DOHH2 (cell line): ENCODE results near the gene KRTAP10-1.

Experiments
- H3F3A ChIP-seq: fragments of 200-600 bp; sonication (generic), shearing (Covaris generic); 2 replicates; pipeline ENCODE4 v1.6.0; 2016; ENCODE audit warnings: antibody characterized with exemption, mild to moderate bottlenecking; ENCODE audit not compliant: control insufficient read depth, insufficient read depth
- H3K27ac ChIP-seq: fragments of 200-600 bp; sonication (generic); 2 replicates; pipeline ENCODE4 v1.5.1; 2014; ENCODE audit warnings: low read depth, mild to moderate bottlenecking, low read length, moderate library complexity
- H3K27me3 ChIP-seq: fragments of 200-600 bp; sonication (generic); 2 replicates; pipeline ENCODE4 v1.6.1; 2014; ENCODE audit warnings: mild to moderate bottlenecking, low read length, mixed read lengths; ENCODE audit not compliant: control insufficient read depth
- H3K36me3 ChIP-seq: fragments of 200-600 bp; sonication (generic); 2 replicates; pipeline ENCODE4 v1.6.1; 2014; ENCODE audit warnings: mild to moderate bottlenecking, low read length, moderate library complexity, mixed read lengths; ENCODE audit not compliant: control insufficient read depth
- H3K4me1 ChIP-seq: fragments of 200-600 bp; sonication (generic); 2 replicates; pipeline ENCODE4 v1.6.1; 2014; ENCODE audit warnings: mild to moderate bottlenecking, low read length, mixed read lengths; ENCODE audit not compliant: control insufficient read depth
- H3K4me2 ChIP-seq: fragments of 200-600 bp; sonication (generic); 2 replicates; pipeline ENCODE4 v1.6.0; 2014; ENCODE audit warnings: mild to moderate bottlenecking, low read length, moderate library complexity
- H3K4me3 ChIP-seq: fragments of 200-600 bp; sonication (generic); 2 replicates; pipeline ENCODE4 v1.5.1; 2014; ENCODE audit warnings: mild to moderate bottlenecking, low read length, mixed read lengths
- H3K79me2 ChIP-seq: fragments of 200-600 bp; sonication (generic); 2 replicates; pipeline ENCODE4 v1.6.1; 2014; ENCODE audit warnings: mild to moderate bottlenecking, low read length, mixed read lengths; ENCODE audit not compliant: control insufficient read depth
- H3K9me2 ChIP-seq: fragments of 200-600 bp; sonication (generic); replicated peaks from 2 replicates; pipeline ENCODE4 v1.6.1; 2014; ENCODE audit warnings: mild to moderate bottlenecking, low read length, mixed read lengths; ENCODE audit not compliant: control insufficient read depth
- H3K9me3 ChIP-seq: fragments of 200-600 bp; sonication (generic); 2 replicates; pipeline ENCODE4 v1.6.1; 2014; ENCODE audit warnings: antibody characterized with exemption, low read length, mixed read lengths; ENCODE audit not compliant: control insufficient read depth, insufficient read depth
- H4K20me1 ChIP-seq: fragments of 200-600 bp; sonication (generic); 2 replicates; pipeline ENCODE4 v1.6.0; 2014; ENCODE audit warnings: low read depth, mild to moderate bottlenecking, antibody characterized with exemption, low read length, moderate library complexity; ENCODE audit not compliant: control insufficient read depth, insufficient read depth
- CTCF ChIP-seq: fragments of 200-600 bp; sonication (generic); IDR thresholded peaks from one replicate; pipeline ENCODE4 v1.5.1; 2014; ENCODE audit warnings: antibody characterized with exemption, mild to moderate bottlenecking, low read depth, low read length; ENCODE audit not compliant: poor library complexity, severe bottlenecking
- EZH2phosphoT487 ChIP-seq: fragments of 200-600 bp; sonication (generic); IDR thresholded peaks from 2 replicates; pipeline ENCODE4 v1.6.1; 2017; ENCODE audit warnings: borderline replicate concordance, mild to moderate bottlenecking, antibody characterized with exemption, low read length, moderate library complexity, mixed read lengths

KRTAP10-1 gene

GRCh38 chr21:44515359-44516165 is 24.4 kb downstream of the KRTAP10-1 start:
- Histone ChIP-seq H3K9me3 (peaks cover under 1% of the 10 kb centered on the region; the same call in 1 of the 2 replicates), H3K4me2 (no peak overlapping the region), H3K27me3 (no peaks in the 10 kb centered on the region), H3K79me2 (no peaks in the 10 kb centered on the region), H4K20me1 (no peaks in the 10 kb centered on the region), H3K4me1 (no peaks in the 10 kb centered on the region), H3F3A (no peaks in the 10 kb centered on the region), H3K36me3 (no peaks in the 10 kb centered on the region), H3K9me2 (no peaks in the 10 kb centered on the region), H3K27ac (no peak overlapping the region), H3K4me3 (no peak overlapping the region)
- no peak for TF ChIP-seq EZH2phosphoT487
- TF ChIP-seq CTCF: no peak

- H4K20me1 ChIP-seq: no peaks in the 10 kb centered on the region
- no peaks in the 10 kb centered on the region for H3K27me3 ChIP-seq
- no peak overlapping the region for H3K4me3 ChIP-seq
- H3K4me2 ChIP-seq: no peak overlapping the region
- H3F3A ChIP-seq: no peaks in the 10 kb centered on the region
- H3K36me3 ChIP-seq: no peaks in the 10 kb centered on the region
- H3K27ac ChIP-seq: no peak overlapping the region
- no peaks in the 10 kb centered on the region for H3K4me1 ChIP-seq
- no peaks in the 10 kb centered on the region; the same call in 1 of the 2 replicates for H3K9me3 ChIP-seq
- H3K9me2 ChIP-seq: no peaks in the 10 kb centered on the region
- H3K79me2 ChIP-seq: no peaks in the 10 kb centered on the region
- no peak for TF ChIP-seq EZH2phosphoT487
- TF ChIP-seq CTCF: no peak
These were observed 25.1 kb downstream of the KRTAP10-1 start for GRCh38 chr21:44514746-44515358.

- no peaks in the 10 kb centered on the region for H3K36me3 ChIP-seq
- H3K9me3 ChIP-seq: no peaks in the 10 kb centered on the region; the same call in 1 of the 2 replicates
- no peaks in the 10 kb centered on the region for H4K20me1 ChIP-seq
- no peak overlapping the region for H3K4me3 ChIP-seq
- no peak for TF ChIP-seq EZH2phosphoT487
- no peak for TF ChIP-seq CTCF
- no peaks in the 10 kb centered on the region for H3K79me2 ChIP-seq
- no peaks in the 10 kb centered on the region for H3K4me1 ChIP-seq
- H3K27me3 ChIP-seq: no peaks in the 10 kb centered on the region
- no peak overlapping the region for H3K27ac ChIP-seq
- H3K4me2 ChIP-seq: no peak overlapping the region
- H3F3A ChIP-seq: no peaks in the 10 kb centered on the region
- no peaks in the 10 kb centered on the region for H3K9me2 ChIP-seq
These were observed 25.8 kb downstream of the KRTAP10-1 start for GRCh38 chr21:44514218-44514520.
